Non-pigmented ciliary epithelial cell (primary cell): ENCODE results near the gene VAMP4.
A peak's percentile ranks its signal among the peaks of the same experiment; 100 is the strongest.

Source experiments
- DNase-seq: peaks from one replicate; pipeline ENCODE4 v3.0.0-alpha.2; 2010; ENCODE audit warnings: low read depth

VAMP4 gene, protein sequence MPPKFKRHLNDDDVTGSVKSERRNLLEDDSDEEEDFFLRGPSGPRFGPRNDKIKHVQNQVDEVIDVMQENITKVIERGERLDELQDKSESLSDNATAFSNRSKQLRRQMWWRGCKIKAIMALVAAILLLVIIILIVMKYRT

DNA sequence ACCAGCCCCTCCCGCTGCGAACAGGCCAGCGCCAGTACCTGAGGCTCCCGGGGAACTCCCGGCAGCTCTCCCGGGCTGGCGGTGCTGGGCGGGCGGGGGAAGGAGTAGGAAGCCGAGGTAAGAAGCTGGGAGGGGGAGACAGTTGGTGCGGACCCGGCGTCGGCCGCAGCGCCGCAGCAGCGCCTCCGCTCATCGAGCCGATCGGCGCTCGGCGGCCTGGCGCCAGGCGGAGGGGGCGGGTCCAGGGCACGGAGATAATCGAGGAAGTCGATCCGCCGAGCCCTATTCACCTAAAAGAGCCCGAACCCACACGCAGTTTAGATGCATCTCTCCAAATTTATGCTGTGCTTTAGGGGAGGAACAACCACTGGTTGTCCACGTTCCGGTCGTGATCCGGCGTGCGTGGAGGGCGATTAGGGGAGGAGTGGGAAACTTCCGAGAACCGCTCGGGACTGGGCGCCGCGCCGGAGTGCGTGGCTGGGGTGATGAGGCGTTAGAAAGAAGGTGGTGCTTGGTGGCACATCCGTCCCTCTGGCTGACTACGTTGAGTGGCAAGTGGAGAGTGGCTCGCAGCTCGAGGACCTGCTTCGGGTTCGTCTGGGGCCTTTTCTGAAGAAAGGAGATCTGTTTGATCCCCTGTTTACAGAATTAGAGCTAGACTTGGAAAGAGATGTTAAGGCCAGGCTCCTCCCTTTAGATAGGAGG, at the start of gene VAMP4:
Gene VAMP4, minus strand, starts transcription at position 194 of the 705 bp plus-strand sequence. CDS start 3,651 bp downstream, outside the sequence.
- DNase-seq: no peak

GRCh38 chr1:171790318-171790717, 48.5 kb upstream of the VAMP4 start:
- DNase-seq: no peak

GRCh38 chr1:171788696-171789095, 46.8 kb upstream of the VAMP4 start:
- DNase-seq: peak; percentile 47

DNA sequence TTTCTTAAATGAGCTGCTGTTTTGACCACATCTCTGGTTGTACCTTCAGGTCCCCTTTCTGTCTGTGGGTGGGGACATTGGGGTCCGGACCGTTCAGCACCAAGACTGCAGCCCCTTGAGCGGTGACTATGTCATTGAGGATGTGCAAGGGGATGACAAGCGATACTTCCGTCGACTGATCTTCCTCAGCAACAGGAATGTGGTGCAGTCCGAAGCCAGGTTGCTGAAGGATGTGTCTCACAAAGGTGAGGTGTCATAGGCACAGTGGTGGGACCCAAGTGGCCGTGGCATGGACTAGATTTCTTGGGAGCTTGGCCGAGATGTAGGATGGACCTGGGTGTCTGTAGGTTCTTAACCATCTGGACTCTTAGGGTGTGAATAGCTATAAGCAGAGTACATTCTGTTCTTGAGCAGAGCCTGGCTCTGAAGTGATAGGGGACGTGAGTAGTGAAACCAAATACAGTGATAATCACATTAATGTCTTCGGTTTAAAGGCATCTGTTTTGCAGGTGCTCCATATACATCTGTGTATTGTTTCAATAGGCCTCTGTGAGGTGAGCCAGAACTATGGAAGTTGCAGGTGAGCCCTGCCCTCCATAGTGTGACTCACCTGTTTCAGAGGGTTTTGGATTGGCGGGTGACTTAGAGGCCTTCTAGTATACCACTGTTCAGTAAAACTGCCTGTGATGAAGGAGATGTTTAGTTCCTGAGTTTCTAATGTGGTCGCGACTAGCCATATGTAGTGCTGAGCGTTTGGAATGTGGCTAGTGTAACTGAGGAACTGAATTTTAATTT, 46.0 kb upstream of the VAMP4 start:
- no peak for DNase-seq

DNA sequence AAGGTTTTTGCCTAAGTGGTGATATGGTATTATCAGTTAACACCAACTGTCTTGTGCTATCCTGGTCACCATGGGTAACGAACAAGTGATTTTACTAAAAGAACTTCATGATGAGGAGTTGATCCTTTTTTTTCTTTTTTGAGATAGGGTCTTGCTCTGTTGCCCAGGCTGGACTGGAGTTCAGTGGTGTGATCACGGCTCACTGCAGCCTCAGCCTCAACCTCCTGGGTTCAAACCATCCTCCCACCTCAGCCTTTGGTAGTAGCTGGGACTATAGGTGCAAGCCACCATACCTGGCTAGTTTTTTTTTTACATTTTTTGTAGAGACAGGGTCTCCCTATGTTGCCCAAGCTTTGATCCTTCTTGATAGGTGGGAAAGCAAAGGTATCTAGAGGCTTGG, 44.7 kb upstream of the VAMP4 start:
- DNase-seq: no peak

GRCh38 chr1:171785766-171786165, 43.9 kb upstream of the VAMP4 start:
- no peak for DNase-seq

DNA sequence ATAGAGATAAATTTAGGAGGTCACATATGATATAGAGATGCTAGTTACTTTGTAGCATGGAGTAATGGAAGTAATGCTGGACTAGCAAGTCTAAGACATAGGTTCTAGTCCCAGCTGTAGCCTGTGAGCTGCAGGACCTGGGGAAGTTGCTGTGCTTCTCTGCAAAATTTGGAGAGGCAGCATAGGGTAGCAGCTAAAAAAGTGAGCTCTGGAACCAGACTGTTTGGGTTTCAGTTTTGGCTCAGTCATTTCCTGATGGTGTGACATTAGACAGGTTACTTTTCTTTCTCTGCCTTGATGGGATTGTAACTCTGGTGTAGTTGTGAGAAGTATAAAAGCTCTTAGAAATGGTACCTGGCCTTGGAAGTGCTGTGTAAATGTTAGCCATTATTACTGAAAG, 42.9 kb upstream of the VAMP4 start:
- no peak for DNase-seq

DNA sequence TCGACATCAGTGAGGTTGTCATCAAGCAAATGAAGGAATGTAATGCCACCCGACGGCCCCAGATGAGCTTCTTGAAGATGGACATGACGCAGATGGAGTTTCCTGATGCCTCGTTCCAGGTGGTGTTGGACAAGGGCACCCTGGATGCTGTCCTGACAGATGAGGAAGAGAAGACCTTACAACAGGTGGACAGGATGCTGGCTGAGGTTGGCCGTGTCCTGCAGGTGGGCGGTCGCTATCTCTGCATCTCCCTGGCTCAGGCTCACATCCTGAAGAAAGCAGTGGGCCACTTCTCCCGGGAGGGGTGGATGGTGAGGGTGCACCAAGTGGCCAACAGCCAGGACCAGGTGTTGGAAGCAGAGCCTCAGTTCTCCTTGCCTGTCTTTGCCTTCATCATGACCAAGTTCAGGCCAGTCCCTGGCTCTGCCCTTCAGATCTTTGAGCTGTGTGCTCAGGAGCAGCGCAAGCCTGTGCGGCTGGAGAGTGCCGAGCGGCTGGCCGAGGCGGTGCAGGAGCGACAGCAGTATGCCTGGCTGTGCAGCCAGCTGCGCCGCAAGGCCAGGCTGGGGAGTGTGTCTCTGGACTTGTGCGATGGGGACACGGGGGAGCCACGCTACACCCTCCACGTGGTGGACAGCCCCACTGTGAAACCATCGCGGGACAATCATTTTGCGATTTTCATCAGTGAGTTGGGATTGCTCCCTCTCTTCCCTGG, 42.1 kb upstream of the VAMP4 start:
- DNase-seq: no peak

DNA sequence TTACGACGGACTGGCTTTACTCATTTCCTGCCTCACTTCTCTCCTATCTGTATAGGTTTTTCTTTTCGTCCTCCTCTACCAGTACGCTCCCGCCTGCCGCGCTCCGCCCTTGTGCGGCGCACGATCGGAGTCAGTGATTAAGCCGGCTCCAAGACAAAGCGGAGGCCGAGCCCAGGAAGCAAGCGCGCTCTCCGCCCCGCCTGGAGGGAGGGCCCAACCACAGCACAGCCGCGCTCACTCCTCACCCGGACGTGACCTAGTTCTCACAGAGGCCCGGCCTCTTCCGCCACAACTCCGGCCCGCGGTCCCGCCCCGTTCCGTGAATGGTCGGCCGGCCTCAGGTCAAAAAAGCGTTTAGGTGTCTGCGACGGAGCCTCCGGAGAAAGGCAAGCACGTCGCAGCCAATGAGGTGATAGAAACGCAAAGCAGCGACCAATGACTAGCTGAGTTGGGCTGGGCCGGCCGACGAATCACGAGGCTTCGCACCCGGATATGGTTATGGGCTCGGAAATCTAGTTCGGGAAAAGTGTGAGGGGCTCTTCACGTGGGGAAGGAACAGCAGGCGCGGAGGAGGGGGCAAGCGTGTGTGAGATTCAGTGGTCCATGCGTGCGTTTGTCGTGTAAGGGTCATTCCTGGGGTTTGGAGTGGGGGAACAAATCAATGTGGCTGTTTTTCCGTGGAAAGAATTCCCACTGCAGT, 39.5 kb upstream of the VAMP4 start, which contains the start of gene METTL13:
Gene METTL13, plus strand, starts transcription at position 485 of the 700 bp plus-strand sequence. CDS start 308 bp downstream, outside the sequence.
- DNase-seq: peak; percentile 95

DNA sequence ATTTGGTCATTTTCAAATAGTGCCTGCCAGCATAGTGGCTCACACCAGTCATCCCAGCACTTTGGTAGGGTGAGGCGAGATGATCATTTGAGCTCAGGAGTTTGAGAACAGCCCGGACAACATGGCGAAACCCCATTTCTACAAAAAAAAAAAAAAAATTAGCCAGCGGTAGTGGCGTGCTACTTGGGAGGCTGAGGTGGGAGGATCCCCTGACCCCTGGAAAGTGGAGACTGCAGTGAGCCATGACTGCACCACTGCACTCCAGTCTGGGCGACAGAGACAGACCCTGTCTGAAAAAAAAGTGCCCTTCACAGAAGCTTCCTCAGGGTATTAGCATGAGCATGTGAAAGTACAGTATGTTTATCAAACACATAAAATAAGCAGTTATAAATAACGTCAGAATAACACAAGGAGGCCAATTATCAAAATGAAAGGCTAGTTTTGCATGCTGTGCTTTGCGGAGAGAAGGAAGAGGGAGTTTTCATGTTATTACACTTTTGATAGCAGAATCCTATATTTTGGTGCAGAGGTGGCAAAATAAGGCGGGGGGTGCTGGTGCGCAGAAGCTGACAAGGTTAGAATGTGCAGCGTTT, 38.8 kb upstream of the VAMP4 start:
- DNase-seq: no peak

DNA sequence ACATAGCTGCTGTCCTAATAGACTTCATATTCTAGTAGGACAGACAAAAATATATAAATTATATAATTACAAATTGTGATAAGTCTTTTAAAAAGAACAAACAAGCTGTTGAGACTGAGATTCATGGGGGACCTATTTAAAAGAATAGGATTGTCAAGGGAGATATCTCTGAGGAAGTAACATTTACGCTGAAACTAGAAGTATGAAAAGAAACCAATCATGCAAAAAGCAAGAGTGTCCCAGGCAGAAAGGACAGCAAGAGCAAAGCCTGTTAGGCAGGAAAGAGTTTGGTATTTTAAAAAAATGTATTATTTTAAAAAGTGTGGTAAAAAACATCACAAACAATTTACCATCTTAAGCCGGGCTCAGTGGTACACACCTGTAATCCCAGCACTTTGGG, 30.4 kb upstream of the VAMP4 start:
- DNase-seq: no peak

GRCh38 chr1:171769754-171770153, 27.9 kb upstream of the VAMP4 start:
- no peak for DNase-seq

DNA sequence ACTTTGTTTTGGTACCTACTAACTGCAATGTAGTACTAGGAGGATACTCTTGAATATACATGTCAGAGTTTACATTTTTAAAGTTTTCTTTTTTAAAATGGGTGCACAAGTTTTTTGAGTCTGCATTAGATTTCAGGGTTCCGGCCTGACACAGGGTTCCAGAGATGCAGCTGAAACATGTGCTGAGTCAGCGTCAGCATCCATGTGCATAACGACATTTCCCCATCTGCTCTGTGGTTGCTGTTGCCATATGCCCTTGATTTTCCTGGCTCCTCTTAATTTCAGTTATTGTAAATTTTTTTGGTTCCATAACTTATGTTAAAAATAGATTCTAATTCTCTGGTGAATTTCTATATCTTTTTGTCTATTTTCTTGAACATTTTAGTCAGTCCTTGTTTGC, 27.3 kb upstream of the VAMP4 start:
- no peak for DNase-seq

DNA sequence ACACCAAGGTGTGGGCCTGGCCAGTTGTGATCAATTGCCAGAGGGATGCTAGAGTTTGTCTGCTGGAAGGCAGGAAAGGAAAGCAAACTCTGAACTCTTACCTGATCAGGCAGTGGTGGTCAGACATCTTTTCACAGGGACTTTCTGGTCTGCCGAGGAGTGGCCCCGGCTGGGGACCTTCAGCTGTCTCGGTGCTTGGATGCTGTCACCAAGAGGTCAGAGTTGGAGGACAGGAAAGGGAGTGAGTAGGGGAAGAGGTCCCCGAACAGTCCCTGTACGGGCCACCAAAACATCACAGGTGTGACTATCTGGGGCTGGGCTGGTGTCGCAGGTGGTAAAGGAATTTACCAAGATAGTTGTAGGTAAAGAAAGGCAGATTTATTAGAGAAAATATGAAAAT, 21.9 kb upstream of the VAMP4 start:
- no peak for DNase-seq

DNA sequence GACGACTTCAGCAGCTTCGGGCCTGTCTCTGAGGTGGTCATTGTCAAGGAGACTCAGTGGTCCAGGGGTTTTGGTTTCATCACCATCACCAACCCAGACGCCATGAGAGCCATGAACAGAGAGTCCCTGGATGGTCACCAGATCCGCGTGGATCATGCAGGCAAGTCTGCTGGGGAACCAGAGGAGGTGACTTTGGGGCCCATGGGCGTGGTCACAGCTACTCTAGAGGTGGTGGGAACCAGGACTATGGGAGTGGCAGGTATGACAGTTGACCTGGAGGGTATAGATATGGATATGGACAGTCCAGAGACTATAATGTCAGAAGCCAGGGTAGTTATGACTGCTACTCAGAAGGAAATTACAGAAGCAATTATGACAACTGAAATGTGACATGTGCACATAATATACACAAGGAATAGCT, 20.3 kb upstream of the VAMP4 start:
- no peak for DNase-seq

GRCh38 chr1:171758011-171758410, 16.1 kb upstream of the VAMP4 start:
- no peak for DNase-seq

GRCh38 chr1:171756856-171757255, 15.0 kb upstream of the VAMP4 start:
- DNase-seq: no peak

DNA sequence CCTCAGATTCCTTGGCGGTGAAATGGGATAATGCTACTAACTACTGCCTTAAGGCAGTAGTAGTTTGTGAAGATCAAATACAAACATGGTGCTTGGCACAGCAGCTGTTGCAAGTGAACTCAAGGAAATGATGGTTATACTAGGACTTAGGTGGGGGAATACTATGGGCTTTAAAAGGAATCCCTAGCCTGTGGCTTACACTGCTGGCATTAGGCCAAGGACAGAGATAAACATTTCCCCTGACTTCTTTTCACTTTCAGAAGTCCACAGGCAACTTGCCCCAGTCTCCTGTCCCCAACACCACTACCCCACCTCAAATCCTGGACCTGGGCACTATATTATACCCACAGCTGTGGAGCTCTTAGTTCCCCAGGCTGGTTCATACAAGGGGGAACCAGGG, 13.1 kb upstream of the VAMP4 start:
- no peak for DNase-seq

GRCh38 chr1:171754353-171754705, 12.5 kb upstream of the VAMP4 start:
- no peak for DNase-seq

- no peak for DNase-seq
These were observed 12.0 kb upstream of the VAMP4 start for GRCh38 chr1:171753685-171754352.

DNA sequence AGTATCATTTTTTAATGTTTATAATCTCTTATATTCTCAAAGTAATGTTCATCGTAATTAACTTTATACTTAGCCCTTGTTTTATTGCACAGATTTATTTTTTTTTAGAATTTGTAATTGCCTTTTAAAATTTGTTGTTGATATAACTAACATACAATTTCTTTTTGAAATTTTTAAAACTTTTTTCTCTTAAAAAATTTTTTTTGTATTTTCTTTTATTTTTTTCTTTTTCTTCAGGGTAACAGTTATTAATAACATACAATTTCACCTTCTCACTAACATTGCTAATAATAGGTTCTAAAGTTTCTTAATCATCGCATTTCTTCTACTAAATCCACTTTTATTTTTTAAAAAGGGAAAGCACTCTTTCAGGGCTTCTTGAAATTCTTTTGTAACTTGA, 11.3 kb upstream of the VAMP4 start:
- DNase-seq: no peak
